Liver (tissue), 9 donors: ENCODE measurements around the gene UBE2K. TPM values are rescaled to one million over a fixed set of nuclear protein-coding genes. Genes with fewer than 3 reads are reported as not detected.
A peak's percentile ranks its signal among the peaks of the same experiment; 100 is the strongest.
"Not testable (repeated sequence)": the region's sequence is repeated elsewhere in the genome, so short reads cannot be mapped to it uniquely, and the experiment has no call there.

Experiments used
- DNase-seq: peaks from one replicate; pipeline ENCODE4 v3.0.0-alpha.2; 2017; ENCODE audit warnings: low spot score
- H3K27ac ChIP-seq, 2 donors: one replicate each; pipeline ENCODE4 v1.7.0; 2013; ENCODE audit warnings: inconsistent platforms in 2 of 2, low read length in 2 of 2, control low read depth in 1 of 2, low read depth in 1 of 2, mild to moderate bottlenecking in 1 of 2
- H3K27me3 ChIP-seq, 4 donors: one replicate each; pipeline versions ENCODE4 v1.6.1 to v1.7.0; 2013; ENCODE audit warnings: low read length in 3 of 4, inconsistent platforms in 1 of 4, mild to moderate bottlenecking in 1 of 4, moderate library complexity in 1 of 4; ENCODE audit not compliant: control insufficient read depth in 4 of 4, insufficient read depth in 4 of 4
- H3K36me3 ChIP-seq, 4 donors: one replicate each; pipeline versions ENCODE4 v1.6.1 to v1.7.0; 2013; ENCODE audit warnings: low read length in 3 of 4, mild to moderate bottlenecking in 3 of 4, low read depth in 1 of 4, moderate library complexity in 1 of 4; ENCODE audit not compliant: control insufficient read depth in 4 of 4, insufficient read depth in 3 of 4
- H3K4me1 ChIP-seq, 4 donors: one replicate each; pipeline versions ENCODE4 v1.6.1 to v1.7.0; 2013; ENCODE audit warnings: low read length in 3 of 4, mild to moderate bottlenecking in 3 of 4, moderate library complexity in 1 of 4; ENCODE audit not compliant: control insufficient read depth in 4 of 4, insufficient read depth in 4 of 4
- H3K4me3 ChIP-seq, 3 donors: one replicate each; pipeline versions ENCODE4 v1.6.1 to v1.7.0; 2013; ENCODE audit warnings: low read length in 3 of 3, control low read depth in 1 of 3, low read depth in 1 of 3, mild to moderate bottlenecking in 1 of 3
- H3K9ac ChIP-seq, 2 donors: one replicate each; pipeline ENCODE4 v1.7.0; 2013; ENCODE audit warnings: low read length in 2 of 2, mild to moderate bottlenecking in 2 of 2, moderate library complexity in 2 of 2, control low read depth in 1 of 2, low read depth in 1 of 2
- H3K9me3 ChIP-seq, 4 donors: one replicate each; pipeline versions ENCODE4 v1.6.1 to v1.7.0; 2013; ENCODE audit warnings: low read length in 3 of 4; ENCODE audit not compliant: control insufficient read depth in 4 of 4
- ATF3 ChIP-seq: IDR thresholded peaks from 2 replicates; pipeline ENCODE4 v1.6.1; 2016; ENCODE audit warnings: antibody characterized with exemption
- CTCF ChIP-seq: fragments of 150-350 bp; IDR thresholded peaks from 2 replicates; pipeline ENCODE4 v1.5.1; 2017; ENCODE audit warnings: improper control_type of control experiment, low read depth, low read length; ENCODE audit not compliant: missing input control
- EGR1 ChIP-seq, 2 donors: IDR thresholded peaks; 2 replicates each; pipeline ENCODE4 v1.6.1; 2016 to 2018; ENCODE audit warnings: antibody characterized with exemption in 2 of 2, low read depth in 2 of 2
- FOXA1 ChIP-seq: IDR thresholded peaks from 2 replicates; pipeline ENCODE4 v1.6.1; 2016; ENCODE audit warnings: antibody characterized with exemption
- FOXA2 ChIP-seq: IDR thresholded peaks from 2 replicates; pipeline ENCODE4 v1.6.1; 2016; ENCODE audit warnings: antibody characterized with exemption
- GABPA ChIP-seq, 2 donors: IDR thresholded peaks in 1 of 2; conservative IDR thresholded peaks in 1 of 2; 2 replicates each; pipeline ENCODE4 v1.6.1; 2016; ENCODE audit warnings: antibody characterized with exemption in 2 of 2, mild to moderate bottlenecking in 1 of 2, moderate library complexity in 1 of 2
- HNF4A ChIP-seq, 2 donors: conservative IDR thresholded peaks; 2 replicates each; pipeline ENCODE4 v1.6.1; 2016; ENCODE audit warnings: antibody characterized with exemption in 2 of 2, mild to moderate bottlenecking in 2 of 2
- HNF4G ChIP-seq: IDR thresholded peaks from 2 replicates; pipeline ENCODE4 v1.6.1; 2016; ENCODE audit warnings: antibody characterized with exemption
- JUND ChIP-seq, 2 donors: IDR thresholded peaks; 2 replicates each; pipeline ENCODE4 v1.6.1; 2016; ENCODE audit warnings: antibody characterized with exemption in 2 of 2
- MAX ChIP-seq: IDR thresholded peaks from 2 replicates; pipeline ENCODE4 v1.6.1; 2016; ENCODE audit warnings: antibody characterized with exemption
- NR2F2 ChIP-seq: IDR thresholded peaks from 2 replicates; pipeline ENCODE4 v1.6.1; 2016; ENCODE audit warnings: antibody characterized with exemption
- RAD21 ChIP-seq, 2 donors: IDR thresholded peaks; 2 replicates each; pipeline ENCODE4 v1.6.1; 2016; ENCODE audit warnings: antibody characterized with exemption in 2 of 2, mild to moderate bottlenecking in 2 of 2
- REST ChIP-seq: IDR thresholded peaks from 2 replicates; pipeline ENCODE4 v1.6.1; 2016; ENCODE audit warnings: antibody characterized with exemption, mild to moderate bottlenecking
- RXRA ChIP-seq, 2 donors: IDR thresholded peaks; 2 replicates each; pipeline ENCODE4 v1.6.1; 2017 to 2018; ENCODE audit warnings: antibody characterized with exemption in 2 of 2, mild to moderate bottlenecking in 1 of 2
- SP1 ChIP-seq: IDR thresholded peaks from 2 replicates; pipeline ENCODE4 v1.6.1; 2018; ENCODE audit warnings: antibody characterized with exemption, mild to moderate bottlenecking
- TAF1 ChIP-seq: conservative IDR thresholded peaks from 2 replicates; pipeline ENCODE4 v1.6.1; 2016; ENCODE audit warnings: antibody characterized with exemption, mild to moderate bottlenecking
- YY1 ChIP-seq: IDR thresholded peaks from 2 replicates; pipeline ENCODE4 v1.6.1; 2016; ENCODE audit warnings: antibody characterized with exemption, mild to moderate bottlenecking
- ZBTB33 ChIP-seq: IDR thresholded peaks from 2 replicates; pipeline ENCODE4 v1.6.1; 2016; ENCODE audit warnings: antibody characterized with exemption
- WGBS: extraction: QIAGEN DNeasy Blood & Tissue Kit; methylation state at CpG from one replicate; pipeline ENCODE4 v1.1.7; 2013; 5-methylcytosine and 5-hydroxymethylcytosine counted together
- polyA plus RNA-seq, 2 donors: library from polyadenylated mRNA; stranded (reverse) in 1 of 2; unstranded in 1 of 2; fragments of 200-250 nt in 1 of 2; fragments of >200 nt in 1 of 2; fragmentation: Nextera tagmentation in 1 of 2; extraction: Ambion mirVana in 1 of 2; gene quantifications; one replicate each; pipeline versions ENCODE4 v1.2.1 to v1.2.3, GENCODE V29; 2013 to 2015
- total RNA-seq, 2 donors: library from RNA; depleted of rRNA; stranded (reverse); fragments of >200 nt; gene quantifications; one replicate each; pipeline ENCODE4 v1.2.3, GENCODE V29; 2014
- donor health status: healthy.
- donor health status: healthy.
- donor health status: healthy.
- donor health status: healthy.
- donor health status: healthy.

Gene UBE2K
- total and polyA plus RNA-seq, 4 donors = 21.5 to 45.3 (median 26.0) TPM

- H3K9ac ChIP-seq = no peak overlapping the region
- H3K27me3 ChIP-seq = no peaks in the 10 kb centered on the region
- no peaks in the 10 kb centered on the region for H3K9me3 ChIP-seq
- TF ChIP-seq FOXA1 (no peak), RAD21 (IDR thresholded peaks at IDR 0.05) (peak; percentile 47 to 50), ATF3 (no peak), MAX (no peak), YY1 (peak; percentile 89), CTCF (no peak), RXRA (IDR thresholded peaks at IDR 0.05) (peak; percentile 19 to 67), TAF1 (no peak), EGR1 (IDR thresholded peaks at IDR 0.05; ENCODE audit: low read depth in 2 of 2) (no peak), FOXA2 (peak; percentile 81), GABPA (IDR thresholded peaks at IDR 0.05 in 1 of 2, conservative IDR thresholded peaks at IDR 0.05 in 1 of 2) (no peak), HNF4G (no peak), JUND (IDR thresholded peaks at IDR 0.05) (peak in 1 of 2 donors; percentile 30), REST (no peak), ZBTB33 (no peak), NR2F2 (no peak), SP1 (peak; percentile 59), HNF4A (conservative IDR thresholded peaks at IDR 0.05) (peak; percentile 47 to 71)
- no peak for DNase-seq
- H3K36me3 ChIP-seq = no peaks in the 10 kb centered on the region
- H3K4me1 ChIP-seq = peaks cover 8 to 22% (median 14%) of the 10 kb centered on the region in 4 donors
- H3K27ac ChIP-seq = peak overlapping the region; percentile 57 to 63
- no peak overlapping the region for H3K4me3 ChIP-seq
- 26% methylated on average over 3 of the region's 3 CpGs for WGBS
Measured at GRCh38 chr4:39655876-39656275, 42.1 kb upstream of the UBE2K start.

GRCh38 chr4:39656638-39657037 lies 41.3 kb upstream of the UBE2K start:
- not testable (repeated sequence) for DNase-seq, H3K9ac ChIP-seq, H3K4me3 ChIP-seq, H3K9me3 ChIP-seq, H3K27me3 ChIP-seq, H3K36me3 ChIP-seq
- Histone ChIP-seq H3K27ac (peak overlapping the region; percentile 63 to 64), H3K4me1 (peaks cover 6 to 20% (median 14%) of the 10 kb centered on the region in 4 donors)
- 85% methylated on average over 5 of the region's 5 CpGs for WGBS
